Breast epithelium (tissue), 3 donors: ENCODE results near the gene CCPG1.

ENCODE experiments used
- POLR2A ChIP-seq: fragments of 450-650 bp; IDR thresholded peaks from one replicate; pipeline ENCODE4 v1.6.1; 2016; ENCODE audit warnings: antibody characterized with exemption, mild to moderate bottlenecking, moderate library complexity
- POLR2AphosphoS5 ChIP-seq, 3 donors: sonication (generic); formaldehyde crosslinking; IDR thresholded peaks; one replicate each; pipeline ENCODE4 v1.6.1; 2017; ENCODE audit warnings: antibody characterized with exemption in 3 of 3
- TF ChIP-seq, protein P1 (sequence below), 3 donors: fragments of 450-650 bp; IDR thresholded peaks; one replicate each; pipeline ENCODE4 v1.5.1; 2016 to 2017; ENCODE audit warnings: antibody characterized with exemption in 3 of 3, mild to moderate bottlenecking in 3 of 3, moderate library complexity in 3 of 3

DNA sequence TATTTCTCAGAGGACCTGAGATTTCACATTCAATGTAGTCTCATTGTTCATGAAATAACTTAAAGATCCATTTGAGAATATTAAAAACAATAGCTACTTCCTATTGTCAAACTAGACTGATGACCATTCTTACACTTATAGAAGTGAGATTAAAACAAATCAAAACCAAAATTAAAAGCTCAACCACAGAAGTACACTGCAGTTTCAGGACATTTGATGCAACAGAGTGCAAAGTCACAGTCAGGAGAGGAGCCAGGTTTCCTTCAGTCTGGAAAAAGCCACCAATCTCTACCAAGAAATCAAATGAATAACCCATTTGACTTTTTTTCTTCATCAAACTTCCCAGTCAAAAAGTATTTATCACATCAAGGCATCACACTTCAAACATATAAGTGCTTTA lies 5.5 kb downstream of the CCPG1 start:
- TF ChIP-seq, protein P1, sequence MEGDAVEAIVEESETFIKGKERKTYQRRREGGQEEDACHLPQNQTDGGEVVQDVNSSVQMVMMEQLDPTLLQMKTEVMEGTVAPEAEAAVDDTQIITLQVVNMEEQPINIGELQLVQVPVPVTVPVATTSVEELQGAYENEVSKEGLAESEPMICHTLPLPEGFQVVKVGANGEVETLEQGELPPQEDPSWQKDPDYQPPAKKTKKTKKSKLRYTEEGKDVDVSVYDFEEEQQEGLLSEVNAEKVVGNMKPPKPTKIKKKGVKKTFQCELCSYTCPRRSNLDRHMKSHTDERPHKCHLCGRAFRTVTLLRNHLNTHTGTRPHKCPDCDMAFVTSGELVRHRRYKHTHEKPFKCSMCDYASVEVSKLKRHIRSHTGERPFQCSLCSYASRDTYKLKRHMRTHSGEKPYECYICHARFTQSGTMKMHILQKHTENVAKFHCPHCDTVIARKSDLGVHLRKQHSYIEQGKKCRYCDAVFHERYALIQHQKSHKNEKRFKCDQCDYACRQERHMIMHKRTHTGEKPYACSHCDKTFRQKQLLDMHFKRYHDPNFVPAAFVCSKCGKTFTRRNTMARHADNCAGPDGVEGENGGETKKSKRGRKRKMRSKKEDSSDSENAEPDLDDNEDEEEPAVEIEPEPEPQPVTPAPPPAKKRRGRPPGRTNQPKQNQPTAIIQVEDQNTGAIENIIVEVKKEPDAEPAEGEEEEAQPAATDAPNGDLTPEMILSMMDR (IDR thresholded peaks at IDR 0.05): no peak
- TF ChIP-seq POLR2A: no peak
- TF ChIP-seq POLR2AphosphoS5 (IDR thresholded peaks at IDR 0.05): no peak
